Hematopoietic multipotent progenitor cell (in vitro differentiated cells): ENCODE results near the gene KAT2B. TPM values are rescaled to one million over a fixed set of nuclear protein-coding genes. Genes with fewer than 3 reads are reported as not detected.

Experiments used
- DNase-seq, 3 donors: peaks; one replicate each; pipeline ENCODE4 v3.0.0-alpha.2; 2011 to 2015; ENCODE audit warnings: low read depth in 2 of 3, low spot score in 2 of 3
- small RNA-seq: library from RNA; depleted of rRNA; stranded (forward); fragments of <200 nt; gene quantifications from one replicate; pipeline ENCODE3, GENCODE V24; 2012
- total RNA-seq: library from RNA; depleted of rRNA; stranded (reverse); fragments of >200 nt; gene quantifications from one replicate; pipeline ENCODE4 v1.2.3, GENCODE V29; 2012

KAT2B gene
- total RNA-seq, 1 donor = 4.6 TPM

- no peak for DNase-seq
Measured at GRCh38 chr3:20197775-20198174, 157.5 kb downstream of the KAT2B start.

GRCh38 chr3:20201143-20201542 lies 160.9 kb downstream of the KAT2B start:
- no peak for DNase-seq

Small RNAs within 50 kb of the gene (small RNA-seq; reads per million reads assigned to genes)
- gene MIR3135A (not detected), gene RNU4-85P (not detected), gene RPL39P18 (not detected)

Other genes with a start within 250 kb of the KAT2B start
- gene EFHB, start 106.2 kb upstream of the KAT2B start, total RNA-seq = not detected
- gene RAB5A, start 93.3 kb upstream of the KAT2B start, total RNA-seq = 36.4 TPM
- gene PP2D1, start 28.2 kb upstream of the KAT2B start, total RNA-seq = not detected
- 0.81 TPM for gene SGO1, start 145.8 kb downstream of the KAT2B start, total RNA-seq